ENCODE measurements around the gene PRKAR2B. TPM values are rescaled to one million over a fixed set of nuclear protein-coding genes. Genes with fewer than 3 reads are reported as not detected.

PRKAR2B gene
- total RNA-seq, 1 experiment from 2014 or later, result 15.1 TPM

GRCh38 chr7:107130487-107131220, 86.1 kb downstream of the PRKAR2B start:
- Histone ChIP-seq H3K9ac (ENCODE audit: low read length) (no peak overlapping the region), H3K27me3 (ENCODE audit: insufficient read depth, low read length) (no peaks in the 10 kb centered on the region), H4K20me1 (ENCODE audit: insufficient read depth) (no peaks in the 10 kb centered on the region), H3K4me1 (ENCODE audit: control insufficient read depth in 1 of 2, insufficient read depth in 2 of 2, low read length in 2 of 2) (no peaks in the 10 kb centered on the region), H3K79me2 (ENCODE audit: insufficient read depth, low read length) (no peaks in the 10 kb centered on the region), H3K36me3 (ENCODE audit: control insufficient read depth in 1 of 2, insufficient read depth in 2 of 2, low read length in 2 of 2) (no peaks in the 10 kb centered on the region), H3K4me3 (replicated peaks in 1 of 2; ENCODE audit: low read depth in 1 of 2, low read length in 2 of 2) (no peak overlapping the region), H2AFZ (ENCODE audit: low read depth, low read length, poor library complexity, severe bottlenecking) (no peak overlapping the region), H3K9me3 (ENCODE audit: control insufficient read depth in 1 of 2, insufficient read depth in 1 of 2, low read depth in 1 of 2, low read length in 2 of 2) (no peaks in the 10 kb centered on the region), H3K9me2 (ENCODE audit: insufficient read depth) (no peaks in the 10 kb centered on the region), H3K27ac (ENCODE audit: low read depth, low read length) (no peak overlapping the region), H3K4me2 (ENCODE audit: low read length) (no peak overlapping the region)
- no peak for DNase-seq (ENCODE audit: low read depth, low spot score)
- CTCF ChIA-PET, result interaction anchor here (2.4 kb wide), 1 partner anchor 17 kb away, joined by 9 read pairs; no protein-coding TSS in a partner anchor
- RAD21 ChIA-PET (ENCODE audit: low non-redundant PET in 1 of 2, low total read pairs in 2 of 2, uncharacterized antibody in 2 of 2, unreplicated experiment in 2 of 2), result no interaction called here
- intact Hi-C loops (cut with micrococcal nuclease), result no loop called here
- POLR2A ChIA-PET, result interaction anchor here (0.8 kb wide), 1 partner anchor 16 kb away, joined by 4 read pairs; no protein-coding TSS in a partner anchor
- BruUV-seq (replicated peaks), result no TSS peak
- peak; percentile 60 for ATAC-seq
- TF ChIP-seq CTCF (IDR thresholded peaks at IDR 0.05 in 2 of 3, conservative IDR thresholded peaks at IDR 0.05 in 1 of 3; ENCODE audit: borderline replicate concordance in 1 of 3, insufficient read depth in 1 of 3, low read depth in 2 of 3, low read length in 2 of 3) (peak in 2 of 3 experiments; percentile 8 to 33; a peak in 2 of 6 replicates), ELF1 (IDR thresholded peaks at IDR 0.05; ENCODE audit: borderline replicate concordance, low read depth) (no peak), RAD21 (IDR thresholded peaks at IDR 0.05; ENCODE audit: low read depth) (no peak)

GRCh38 chr7:107133396-107133795, 88.9 kb downstream of the PRKAR2B start:
- ATAC-seq, result no peak
- no peaks in the 10 kb centered on the region for H3K79me2 ChIP-seq (ENCODE audit: insufficient read depth, low read length)
- no peak overlapping the region for H3K4me3 ChIP-seq (replicated peaks in 1 of 2; ENCODE audit: low read depth in 1 of 2, low read length in 2 of 2)
- H3K9ac ChIP-seq (ENCODE audit: low read length), result no peak overlapping the region
- intact Hi-C loops (cut with micrococcal nuclease), result no loop called here
- CTCF ChIA-PET, result no interaction called here
- H2AFZ ChIP-seq (ENCODE audit: low read depth, low read length, poor library complexity, severe bottlenecking), result no peak overlapping the region
- H4K20me1 ChIP-seq (ENCODE audit: insufficient read depth), result no peaks in the 10 kb centered on the region
- H3K36me3 ChIP-seq (ENCODE audit: control insufficient read depth in 1 of 2, insufficient read depth in 2 of 2, low read length in 2 of 2), result no peaks in the 10 kb centered on the region
- no peaks in the 10 kb centered on the region for H3K9me2 ChIP-seq (ENCODE audit: insufficient read depth)
- H3K27ac ChIP-seq (ENCODE audit: low read depth, low read length), result no peak overlapping the region
- BruUV-seq (replicated peaks), result no TSS peak
- no peaks in the 10 kb centered on the region for H3K9me3 ChIP-seq (ENCODE audit: control insufficient read depth in 1 of 2, insufficient read depth in 1 of 2, low read depth in 1 of 2, low read length in 2 of 2)
- DNase-seq (ENCODE audit: low read depth, low spot score), result no peak
- TF ChIP-seq CTCF (IDR thresholded peaks at IDR 0.05 in 2 of 3, conservative IDR thresholded peaks at IDR 0.05 in 1 of 3; ENCODE audit: borderline replicate concordance in 1 of 3, insufficient read depth in 1 of 3, low read depth in 2 of 3, low read length in 2 of 3), result no peak
- TF ChIP-seq YY1 (IDR thresholded peaks at IDR 0.05; ENCODE audit: extremely low read depth, insufficient replicate concordance, low read depth, low read length), result no peak
- no peak for TF ChIP-seq POLR2A (IDR thresholded peaks at IDR 0.05; ENCODE audit: borderline replicate concordance, extremely low read depth, insufficient read depth, insufficient read length)
- TF ChIP-seq SIN3A (IDR thresholded peaks at IDR 0.05; ENCODE audit: low read depth), result no peak
- no peak for TF ChIP-seq ZBTB33 (IDR thresholded peaks at IDR 0.05; ENCODE audit: extremely low read depth, insufficient replicate concordance, low read length)
- TF ChIP-seq ZFX (IDR thresholded peaks at IDR 0.05), result no peak
- no peak for TF ChIP-seq RAD21 (IDR thresholded peaks at IDR 0.05; ENCODE audit: low read depth)
- no peaks in the 10 kb centered on the region for H3K27me3 ChIP-seq (ENCODE audit: insufficient read depth, low read length)
- POLR2A ChIA-PET, result no interaction called here
- H3K4me1 ChIP-seq (ENCODE audit: control insufficient read depth in 1 of 2, insufficient read depth in 2 of 2, low read length in 2 of 2), result no peaks in the 10 kb centered on the region
- RAD21 ChIA-PET (ENCODE audit: low non-redundant PET in 1 of 2, low total read pairs in 2 of 2, uncharacterized antibody in 2 of 2, unreplicated experiment in 2 of 2), result no interaction called here
- no peak overlapping the region for H3K4me2 ChIP-seq (ENCODE audit: low read length)
